Measurements from ENCODE around the gene SUN1. TPM values are rescaled to one million over a fixed set of nuclear protein-coding genes. Genes with fewer than 3 reads are reported as not detected.
"Not testable (repeated sequence)": the region's sequence is repeated elsewhere in the genome, so short reads cannot be mapped to it uniquely, and the experiment has no call there.

Gene SUN1
- total RNA-seq, 1 donor from 2014 or later: 127 TPM

- H3K4me1 ChIP-seq: no peaks in the 10 kb centered on the region
- no peaks in the 10 kb centered on the region for H3K36me3 ChIP-seq
- DNase-seq: no peak
- no peaks in the 10 kb centered on the region for H3K27me3 ChIP-seq
- H3K9me3 ChIP-seq: no peaks in the 10 kb centered on the region
- intact Hi-C loops (cut with DNase I): no loop called here
- TF ChIP-seq CTCF (IDR thresholded peaks at IDR 0.05): no peak
- no peak overlapping the region for H3K4me3 ChIP-seq
- H3K27ac ChIP-seq: no peak overlapping the region
- peak; percentile 25 for ATAC-seq
Measured at GRCh38 chr7:794671-795329, 37.5 kb upstream of the SUN1 start.

- intact Hi-C loops (cut with DNase I); H3K4me3 ChIP-seq; H3K36me3 ChIP-seq; ATAC-seq; DNase-seq; H3K4me1 ChIP-seq; H3K27ac ChIP-seq; H3K9me3 ChIP-seq; H3K27me3 ChIP-seq: not testable (repeated sequence)
Measured at GRCh38 chr7:796434-797169, 35.7 kb upstream of the SUN1 start.

GRCh38 chr7:798921-799470, 33.3 kb upstream of the SUN1 start:
- no peak overlapping the region for H3K27ac ChIP-seq
- intact Hi-C loops (cut with DNase I): no loop called here
- DNase-seq: peak; percentile 45
- TF ChIP-seq CTCF (IDR thresholded peaks at IDR 0.05): no peak
- H3K4me1 ChIP-seq: peaks cover 14% of the 10 kb centered on the region
- H3K36me3 ChIP-seq: no peaks in the 10 kb centered on the region
- H3K9me3 ChIP-seq: no peaks in the 10 kb centered on the region
- H3K4me3 ChIP-seq: no peak overlapping the region
- no peak for ATAC-seq
- no peaks in the 10 kb centered on the region for H3K27me3 ChIP-seq

- Histone ChIP-seq H3K4me1 (peaks cover 14% of the 10 kb centered on the region), H3K4me3 (no peak overlapping the region), H3K27me3 (no peaks in the 10 kb centered on the region), H3K36me3 (no peaks in the 10 kb centered on the region), H3K27ac (no peak overlapping the region), H3K9me3 (no peaks in the 10 kb centered on the region)
- TF ChIP-seq CTCF (IDR thresholded peaks at IDR 0.05): no peak
- ATAC-seq (no peak), DNase-seq (no peak)
- intact Hi-C loops (cut with DNase I): no loop called here
Measured at GRCh38 chr7:800692-801091, 31.6 kb upstream of the SUN1 start.

- H3K4me3 ChIP-seq; H3K27me3 ChIP-seq; ATAC-seq; intact Hi-C loops (cut with DNase I); H3K9me3 ChIP-seq; H3K36me3 ChIP-seq: not testable (repeated sequence)
- peak; percentile 27 for DNase-seq
- Histone ChIP-seq H3K4me1 (peaks cover 14% of the 10 kb centered on the region), H3K27ac (peak overlapping the region; percentile 55)
Measured at GRCh38 chr7:801351-801750, 30.9 kb upstream of the SUN1 start.

- Histone ChIP-seq H3K36me3 (no peaks in the 10 kb centered on the region), H3K27me3 (no peaks in the 10 kb centered on the region), H3K27ac (peak overlapping the region; percentile 55), H3K9me3 (no peaks in the 10 kb centered on the region), H3K4me1 (peaks cover 14% of the 10 kb centered on the region), H3K4me3 (peak overlapping the region; percentile 0)
- no peak for TF ChIP-seq CTCF (IDR thresholded peaks at IDR 0.05)
- intact Hi-C loops (cut with DNase I): no loop called here
- ATAC-seq: peak; percentile 91
- peak; percentile 89 for DNase-seq
Measured at GRCh38 chr7:801940-802381, 30.3 kb upstream of the SUN1 start.

Measured in upper lobe of right lung (tissue), 1 donor.